ENCODE measurements around the gene PJA2. TPM values are rescaled to one million over a fixed set of nuclear protein-coding genes. Genes with fewer than 3 reads are reported as not detected.
A peak's percentile ranks its signal among the peaks of the same experiment; 100 is the strongest.
"Not testable (repeated sequence)": the region's sequence is repeated elsewhere in the genome, so short reads cannot be mapped to it uniquely, and the experiment has no call there.

PJA2 gene
- total RNA-seq, 1 donor = 124 TPM

DNA sequence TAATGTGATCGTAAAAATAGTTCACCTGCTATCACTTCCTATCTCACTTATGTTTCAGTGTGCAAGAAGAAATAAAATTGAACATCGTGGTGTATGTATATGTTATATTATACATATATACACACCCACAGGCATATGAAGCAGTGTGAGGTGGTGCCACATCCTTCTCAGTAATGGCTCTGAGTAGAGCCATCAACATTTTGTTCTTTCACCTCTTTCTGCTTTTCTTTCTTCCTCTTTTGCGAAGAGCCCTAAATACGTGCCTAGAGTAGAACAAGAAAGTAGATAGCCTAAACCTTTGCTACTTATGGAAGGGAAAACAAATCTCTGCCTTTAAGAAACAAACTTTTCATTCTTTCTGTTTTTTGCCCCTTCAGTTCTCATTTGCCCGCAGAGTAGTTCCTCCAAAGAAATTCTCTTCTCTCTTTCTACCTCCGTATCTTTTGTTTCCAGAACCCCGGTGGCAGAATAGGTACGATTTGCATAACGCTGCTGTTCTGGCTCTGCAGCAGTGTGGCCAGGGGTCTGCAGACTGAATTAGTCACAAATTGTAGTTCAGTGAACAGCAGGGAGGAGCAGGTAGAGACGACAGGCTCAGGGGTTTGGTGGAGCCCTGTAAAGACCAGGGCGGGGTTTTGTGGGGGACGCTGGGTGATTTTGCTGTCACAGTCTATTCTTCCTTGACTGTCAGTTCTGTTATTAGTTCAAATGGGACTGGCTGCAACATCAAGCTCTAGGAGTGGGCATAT lies 40.5 kb upstream of the PJA2 start:
- no peak for DNase-seq (ENCODE audit: low read depth)
- H3K4me3 ChIP-seq (ENCODE audit: low read depth, low read length) = no peak overlapping the region
- TF ChIP-seq, protein P1, sequence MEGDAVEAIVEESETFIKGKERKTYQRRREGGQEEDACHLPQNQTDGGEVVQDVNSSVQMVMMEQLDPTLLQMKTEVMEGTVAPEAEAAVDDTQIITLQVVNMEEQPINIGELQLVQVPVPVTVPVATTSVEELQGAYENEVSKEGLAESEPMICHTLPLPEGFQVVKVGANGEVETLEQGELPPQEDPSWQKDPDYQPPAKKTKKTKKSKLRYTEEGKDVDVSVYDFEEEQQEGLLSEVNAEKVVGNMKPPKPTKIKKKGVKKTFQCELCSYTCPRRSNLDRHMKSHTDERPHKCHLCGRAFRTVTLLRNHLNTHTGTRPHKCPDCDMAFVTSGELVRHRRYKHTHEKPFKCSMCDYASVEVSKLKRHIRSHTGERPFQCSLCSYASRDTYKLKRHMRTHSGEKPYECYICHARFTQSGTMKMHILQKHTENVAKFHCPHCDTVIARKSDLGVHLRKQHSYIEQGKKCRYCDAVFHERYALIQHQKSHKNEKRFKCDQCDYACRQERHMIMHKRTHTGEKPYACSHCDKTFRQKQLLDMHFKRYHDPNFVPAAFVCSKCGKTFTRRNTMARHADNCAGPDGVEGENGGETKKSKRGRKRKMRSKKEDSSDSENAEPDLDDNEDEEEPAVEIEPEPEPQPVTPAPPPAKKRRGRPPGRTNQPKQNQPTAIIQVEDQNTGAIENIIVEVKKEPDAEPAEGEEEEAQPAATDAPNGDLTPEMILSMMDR (IDR thresholded peaks at IDR 0.05; ENCODE audit: insufficient read depth, low read length) = no peak

DNA sequence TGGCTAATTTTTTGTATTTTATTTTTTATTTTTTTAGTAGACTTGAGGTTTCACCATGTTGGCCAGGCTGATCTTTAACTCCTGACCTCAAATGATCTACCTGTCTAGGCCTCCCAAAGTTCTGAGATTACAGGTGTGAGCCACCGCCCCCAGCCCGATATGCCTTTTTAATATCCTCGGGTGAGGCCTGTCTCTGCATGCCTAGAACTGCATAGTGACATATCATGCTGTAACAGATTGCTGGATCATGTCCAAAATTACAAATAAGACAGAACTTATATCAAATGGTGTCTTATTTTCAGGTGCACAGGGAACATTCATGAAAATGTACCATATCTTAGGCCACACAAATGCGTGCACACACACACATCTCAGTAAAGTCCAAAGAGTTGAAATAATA lies 39.1 kb upstream of the PJA2 start:
- DNase-seq (ENCODE audit: low read depth) = no peak
- TF ChIP-seq, protein P1 (IDR thresholded peaks at IDR 0.05; ENCODE audit: insufficient read depth, low read length) = no peak
- H3K4me3 ChIP-seq (ENCODE audit: low read depth, low read length) = no peak overlapping the region

DNA sequence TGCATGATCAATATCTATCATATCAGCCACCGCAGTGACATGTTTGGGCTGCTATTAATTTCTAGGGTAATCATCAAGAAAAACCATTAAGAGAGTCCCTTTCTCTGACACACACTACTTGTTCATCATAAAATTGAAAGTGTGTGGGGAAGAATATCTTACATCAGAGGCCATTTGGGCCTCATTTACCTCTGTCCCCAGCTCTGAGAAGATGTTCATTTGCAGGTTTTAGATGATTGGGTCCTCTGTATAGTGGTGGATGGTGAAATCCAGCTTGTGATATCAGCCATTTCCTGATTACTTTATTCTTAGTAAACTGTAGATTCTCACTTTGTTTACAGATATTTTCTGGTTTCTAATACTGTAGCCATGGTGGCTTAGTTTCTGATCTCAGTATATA lies 29.8 kb upstream of the PJA2 start:
- no peak overlapping the region for H3K4me3 ChIP-seq (ENCODE audit: low read depth, low read length)
- DNase-seq (ENCODE audit: low read depth) = no peak
- TF ChIP-seq, protein P1 (IDR thresholded peaks at IDR 0.05; ENCODE audit: insufficient read depth, low read length) = no peak

DNA sequence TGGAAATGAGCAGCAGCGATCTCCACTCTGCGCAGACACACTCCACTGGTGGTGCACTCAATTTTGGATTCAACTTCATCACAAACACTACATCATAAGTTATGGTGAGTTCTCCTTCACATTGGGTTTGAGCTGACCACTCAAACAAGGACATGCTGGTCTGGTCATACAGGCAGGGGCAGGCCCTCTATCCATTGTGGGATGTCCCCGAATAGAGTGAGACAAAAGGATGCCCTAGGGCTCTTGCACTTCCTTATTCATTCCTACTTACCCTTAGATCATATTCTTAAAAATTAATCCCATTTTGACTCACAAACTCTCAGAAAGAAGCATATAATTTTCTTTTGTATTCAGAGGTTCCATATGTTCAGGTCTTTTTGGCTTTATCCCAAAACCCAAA lies 16.3 kb upstream of the PJA2 start:
- no peak overlapping the region for H3K4me3 ChIP-seq (ENCODE audit: low read depth, low read length)
- TF ChIP-seq, protein P1 (IDR thresholded peaks at IDR 0.05; ENCODE audit: insufficient read depth, low read length) = no peak
- no peak for DNase-seq (ENCODE audit: low read depth)

DNA sequence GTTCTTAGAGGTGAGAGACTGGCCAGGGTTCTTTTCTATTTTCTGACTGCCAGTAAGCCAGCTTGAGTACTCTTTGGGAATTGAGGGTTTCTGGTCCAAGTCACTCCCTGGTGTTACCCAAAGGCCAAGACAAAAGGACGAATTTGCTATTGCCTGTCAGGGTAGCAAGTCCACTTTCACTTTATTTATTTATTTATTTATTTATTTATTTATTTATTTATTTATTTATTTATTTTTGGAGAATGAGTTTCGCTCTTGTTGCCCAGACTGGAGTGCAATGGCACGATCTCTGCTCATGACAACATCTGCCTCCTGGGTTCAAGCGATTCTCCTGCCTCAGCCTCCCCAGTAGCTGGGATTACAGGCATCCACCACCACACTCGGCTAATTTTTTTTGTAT lies 15.7 kb upstream of the PJA2 start:
- not testable (repeated sequence) for H3K4me3 ChIP-seq (ENCODE audit: low read depth, low read length); DNase-seq (ENCODE audit: low read depth)

DNA sequence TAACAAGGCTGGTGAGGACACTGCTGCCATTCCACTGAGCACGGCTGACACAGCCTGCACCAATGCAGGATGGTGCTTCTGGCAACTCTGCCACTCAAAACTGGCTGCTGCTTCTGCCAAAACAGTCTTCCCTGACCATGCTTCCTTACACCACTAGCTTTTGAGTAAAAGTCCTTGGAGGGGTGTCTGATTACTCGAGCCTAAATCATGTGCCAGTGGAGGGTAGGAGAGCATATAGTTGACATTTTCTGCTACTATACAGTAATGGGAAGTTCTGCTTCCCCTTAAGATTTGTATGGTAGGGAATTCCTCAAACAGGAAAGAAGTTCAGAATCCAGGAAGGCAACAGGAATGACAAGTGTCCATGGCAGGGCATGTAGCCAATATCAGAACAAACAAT lies 12.2 kb upstream of the PJA2 start:
- no peak overlapping the region for H3K4me3 ChIP-seq (ENCODE audit: low read depth, low read length)
- no peak for DNase-seq (ENCODE audit: low read depth)
- TF ChIP-seq, protein P1 (IDR thresholded peaks at IDR 0.05; ENCODE audit: insufficient read depth, low read length) = no peak

DNA sequence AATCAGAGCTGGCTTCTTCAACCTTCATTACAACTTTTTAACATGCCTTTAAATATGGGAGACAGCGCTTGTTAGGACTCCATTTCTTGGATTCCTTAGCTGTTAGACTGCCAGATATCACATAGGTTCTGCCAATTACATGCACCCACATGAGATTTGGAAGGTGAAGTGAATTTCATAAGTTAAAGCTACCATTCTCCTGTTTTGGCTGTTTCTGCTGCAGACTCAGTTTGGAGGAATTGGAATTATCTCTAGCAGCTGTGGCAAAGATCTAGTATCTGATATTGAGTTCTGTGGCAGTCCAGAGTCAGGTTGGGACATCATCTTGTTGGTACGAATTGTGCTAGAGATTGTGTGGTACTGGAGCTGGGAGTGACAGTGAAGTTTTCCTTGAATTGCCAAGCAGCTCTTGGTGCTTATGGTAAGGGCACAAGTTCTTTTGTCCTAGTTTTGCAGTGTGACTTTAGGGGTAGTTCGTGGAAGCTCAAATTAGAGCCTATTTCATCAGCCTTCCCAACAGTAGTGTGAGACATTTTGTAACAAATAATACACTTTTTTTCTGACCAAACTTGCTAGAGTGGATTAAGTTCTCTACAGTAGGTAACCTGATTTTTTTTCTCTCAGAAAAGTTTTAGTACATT lies 9.1 kb upstream of the PJA2 start:
- TF ChIP-seq, protein P1 (IDR thresholded peaks at IDR 0.05; ENCODE audit: insufficient read depth, low read length) = no peak
- no peak overlapping the region for H3K4me3 ChIP-seq (ENCODE audit: low read depth, low read length)
- peak; percentile 47 for DNase-seq (ENCODE audit: low read depth)
